Calu3 (cell line): Measurements from ENCODE around the gene TBC1D14. TPM values are rescaled to one million over a fixed set of nuclear protein-coding genes. Genes with fewer than 3 reads are reported as not detected.

Source experiments
- BruUV-seq: library from RNA; stranded (reverse); fragments of 400-500 nt; replicated peaks from 2 replicates; lab custom pipeline; 2021; lab: Mats Ljungman, UMichigan
- CTCF ChIA-PET: fragments of 300-600 bp; sonication (Branson Sonifier 250); formaldehyde crosslinking; loops from one replicate; lab custom pipeline; 2022; ENCODE audit warnings: antibody characterized with exemption; lab: Charles Lee
- DNase-seq: peaks from one replicate; pipeline ENCODE4 v3.0.0; 2022
- H3K27ac Mint-ChIP-seq: one replicate; pipeline ENCODE4 v1.8.0; 2022; ENCODE audit warnings: mixed read lengths; ENCODE audit not compliant: unreplicated experiment
- H3K27me3 Mint-ChIP-seq: one replicate; pipeline ENCODE4 v1.8.0; 2022; ENCODE audit warnings: mixed read lengths; ENCODE audit not compliant: unreplicated experiment
- H3K36me3 Mint-ChIP-seq: one replicate; pipeline ENCODE4 v1.8.0; 2022; ENCODE audit warnings: mild to moderate bottlenecking, moderate library complexity, mixed read lengths; ENCODE audit not compliant: insufficient read depth, unreplicated experiment
- H3K4me1 Mint-ChIP-seq: one replicate; pipeline ENCODE4 v1.8.0; 2022; ENCODE audit warnings: mild to moderate bottlenecking, low read depth, mixed read lengths; ENCODE audit not compliant: unreplicated experiment
- H3K4me3 Mint-ChIP-seq: one replicate; pipeline ENCODE4 v1.8.0; 2022; ENCODE audit warnings: mild to moderate bottlenecking, low read depth, moderate library complexity, mixed read lengths; ENCODE audit not compliant: unreplicated experiment
- H3K9me3 Mint-ChIP-seq: one replicate; pipeline ENCODE4 v1.8.0; 2022; ENCODE audit warnings: low read depth, mixed read lengths; ENCODE audit not compliant: unreplicated experiment
- CTCF ChIP-seq: fragments of 200-600 bp; IDR thresholded peaks from one replicate; pipeline ENCODE4 v1.8.0; 2022; ENCODE audit warnings: antibody characterized with exemption; ENCODE audit not compliant: unreplicated experiment
- intact Hi-C: fragments of 100-400 bp; cut with micrococcal nuclease; formaldehyde crosslinking; loops from one replicate; pipeline ENCODE4 v1.10.0; 2022; ENCODE audit not compliant: unreplicated experiment
- total RNA-seq: library from RNA; stranded (reverse); gene quantifications from 2 replicates; pipeline ENCODE4 v1.2.3, GENCODE V29; 2022

Gene TBC1D14
- total RNA-seq, 1 experiment from 2014 or later: 26.4 TPM

GRCh38 chr4:6917461-6918271 is 8.0 kb downstream of the TBC1D14 start:
- Mint-ChIP-seq H3K4me3 (peak overlapping the region; percentile 43), H3K9me3 (no peaks in the 10 kb centered on the region), H3K36me3 (peaks cover 13% of the 10 kb centered on the region), H3K4me1 (peaks cover 24% of the 10 kb centered on the region), H3K27me3 (no peaks in the 10 kb centered on the region), H3K27ac (peak overlapping the region; percentile 70)
- BruUV-seq: no TSS peak
- CTCF ChIA-PET: interaction anchor here (0.7 to 1.0 kb wide), 4 partner anchors 25 to 153 kb away, joined by 3 to 6 read pairs (median 3); no protein-coding TSS in a partner anchor
- intact Hi-C loops: no loop called here
- DNase-seq: peak; percentile 76
- peak; percentile 54 for TF ChIP-seq CTCF

- Mint-ChIP-seq H3K36me3 (peaks cover 9% of the 10 kb centered on the region), H3K27ac (no peak overlapping the region), H3K27me3 (no peaks in the 10 kb centered on the region), H3K4me3 (no peak overlapping the region), H3K9me3 (no peaks in the 10 kb centered on the region), H3K4me1 (peaks cover 24% of the 10 kb centered on the region)
- CTCF ChIA-PET: no interaction called here
- TF ChIP-seq CTCF: no peak
- no peak for DNase-seq
- intact Hi-C loops: no loop called here
- BruUV-seq: no TSS peak
Measured at GRCh38 chr4:6918338-6918737, 8.7 kb downstream of the TBC1D14 start.

GRCh38 chr4:6920171-6920570 is 10.5 kb downstream of the TBC1D14 start:
- BruUV-seq: no TSS peak
- no peak for TF ChIP-seq CTCF
- no peak for DNase-seq
- Mint-ChIP-seq H3K27ac (no peak overlapping the region), H3K27me3 (no peaks in the 10 kb centered on the region), H3K9me3 (no peaks in the 10 kb centered on the region), H3K4me1 (peaks cover 24% of the 10 kb centered on the region), H3K36me3 (peaks cover 15% of the 10 kb centered on the region), H3K4me3 (no peak overlapping the region)
- CTCF ChIA-PET: no interaction called here
- intact Hi-C loops: no loop called here

GRCh38 chr4:6923507-6923906 is 13.9 kb downstream of the TBC1D14 start:
- Mint-ChIP-seq H3K36me3 (peaks cover 5% of the 10 kb centered on the region), H3K4me3 (no peak overlapping the region), H3K27me3 (no peaks in the 10 kb centered on the region), H3K4me1 (no peaks in the 10 kb centered on the region), H3K27ac (no peak overlapping the region), H3K9me3 (no peaks in the 10 kb centered on the region)
- CTCF ChIA-PET: no interaction called here
- no peak for DNase-seq
- intact Hi-C loops: no loop called here
- TF ChIP-seq CTCF: no peak
- BruUV-seq: no TSS peak
